ENCODE data around the gene ITSN2. TPM values are rescaled to one million over a fixed set of nuclear protein-coding genes. Genes with fewer than 3 reads are reported as not detected.
A peak's percentile ranks its signal among the peaks of the same experiment; 100 is the strongest.

ITSN2 gene
- total RNA-seq, 1 donor from 2014 or later = 27.4 TPM

DNA sequence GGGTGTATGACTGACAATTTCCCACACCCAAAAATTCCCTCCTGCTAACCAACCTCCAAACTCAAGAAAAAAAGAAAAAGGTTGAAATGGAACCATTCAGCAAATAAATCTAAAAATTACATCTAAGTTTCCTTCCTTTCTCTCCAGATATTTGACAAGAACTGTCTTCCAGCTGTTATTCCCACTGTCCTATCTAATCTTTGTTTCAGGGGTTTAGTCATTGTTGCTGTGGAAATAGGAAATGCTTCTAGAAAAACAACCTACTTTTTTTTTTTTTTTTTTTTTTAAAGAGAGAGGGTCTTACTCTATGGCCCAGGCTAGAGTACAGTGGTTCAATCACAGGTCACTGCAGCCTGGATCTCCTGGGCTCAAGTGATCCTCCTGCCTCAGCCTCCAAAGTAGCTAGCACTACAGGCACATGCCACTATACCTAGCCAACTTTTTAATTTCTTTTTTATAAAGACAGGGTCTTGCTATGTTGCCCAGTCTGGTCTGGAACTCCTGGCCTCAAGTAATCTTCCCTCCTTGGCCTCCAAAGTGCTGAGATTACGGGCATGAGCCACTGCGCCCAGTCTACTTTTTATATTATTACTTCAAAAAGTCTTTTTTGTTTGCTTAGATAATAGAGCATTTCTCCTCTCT is 88.1 kb downstream of the ITSN2 start:
- DNase-seq (ENCODE audit: low read depth) = no peak

DNA sequence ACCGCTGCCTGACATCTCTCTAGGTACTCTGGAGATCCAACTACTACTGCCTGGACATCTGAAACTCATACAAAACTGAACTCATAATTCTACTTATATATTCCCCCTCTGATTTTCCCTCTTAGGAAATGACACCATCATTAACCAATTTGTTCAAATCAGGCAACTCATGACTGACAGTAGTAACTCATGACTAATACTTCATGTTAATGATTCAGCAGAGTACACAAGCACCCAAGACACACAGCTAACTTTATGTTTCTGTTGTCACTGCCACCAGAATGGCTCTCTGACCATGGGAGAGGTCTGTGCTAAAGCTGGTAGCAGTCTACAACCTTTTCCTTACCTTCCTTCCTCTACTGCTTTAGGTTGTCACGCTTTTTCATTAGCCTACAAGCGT is 91.1 kb downstream of the ITSN2 start:
- DNase-seq (ENCODE audit: low read depth) = peak; percentile 8

DNA sequence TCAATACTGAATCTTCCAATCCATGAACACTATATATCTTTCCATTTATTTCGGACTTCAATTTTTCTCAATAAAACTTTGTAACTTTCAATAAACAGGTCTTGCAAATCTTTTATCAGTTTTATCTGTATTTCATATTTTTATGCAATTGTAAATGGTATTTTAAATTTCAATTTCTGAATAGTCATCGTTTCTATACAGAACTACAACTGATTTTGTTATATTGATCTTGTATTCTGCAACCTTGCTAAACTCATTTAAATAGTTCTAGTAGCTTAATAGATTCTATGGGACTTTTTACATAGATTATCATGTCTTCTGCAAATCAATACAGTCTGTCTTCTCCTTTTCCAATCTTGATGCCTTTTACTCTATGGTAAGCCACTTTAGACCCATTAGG is 95.1 kb downstream of the ITSN2 start:
- DNase-seq (ENCODE audit: low read depth) = no peak

DNA sequence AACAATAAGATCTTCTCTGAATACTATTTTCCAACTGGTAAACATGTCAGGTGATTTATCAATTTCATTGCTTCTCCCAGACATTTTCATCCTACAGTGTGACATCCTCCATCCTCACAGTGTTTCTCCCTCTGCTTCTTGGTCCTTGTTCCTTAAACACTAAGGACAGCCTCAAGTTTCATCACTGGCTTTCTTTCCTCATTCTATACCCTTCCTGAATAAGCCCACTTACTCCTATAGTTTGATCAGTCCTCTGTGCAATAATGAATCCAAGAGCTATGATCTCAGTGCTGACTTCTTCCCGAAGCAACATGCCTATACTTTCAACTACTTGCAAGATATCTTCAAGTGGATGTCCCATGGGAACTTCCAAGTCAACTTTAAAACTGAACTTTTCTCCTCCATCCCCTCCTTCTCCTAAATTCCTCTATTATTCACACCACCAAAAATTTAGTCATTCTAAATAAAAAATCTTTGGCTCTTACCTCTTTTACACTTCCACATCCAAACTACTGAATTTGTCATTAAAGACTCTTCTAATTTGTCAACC is 97.8 kb downstream of the ITSN2 start:
- no peak for DNase-seq (ENCODE audit: low read depth)

DNA sequence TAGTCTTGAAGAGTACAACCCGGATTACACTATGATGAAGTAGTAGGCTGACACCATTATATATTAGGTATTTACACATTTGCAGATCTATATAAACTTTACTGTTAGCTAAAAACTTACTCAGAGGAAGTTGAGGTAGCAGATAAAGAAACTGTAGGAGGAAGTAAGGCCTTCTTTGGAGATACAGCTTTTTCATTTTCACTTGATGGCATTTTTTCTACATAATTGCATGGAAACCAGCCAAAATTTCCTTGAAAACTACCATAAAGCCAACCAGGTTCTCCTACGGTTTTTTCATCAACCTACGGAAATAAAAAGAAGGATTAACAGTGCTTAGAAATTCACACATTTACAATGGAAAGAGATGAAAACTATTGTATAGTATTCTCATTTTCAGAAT is 98.9 kb downstream of the ITSN2 start:
- DNase-seq (ENCODE audit: low read depth) = no peak

DNA sequence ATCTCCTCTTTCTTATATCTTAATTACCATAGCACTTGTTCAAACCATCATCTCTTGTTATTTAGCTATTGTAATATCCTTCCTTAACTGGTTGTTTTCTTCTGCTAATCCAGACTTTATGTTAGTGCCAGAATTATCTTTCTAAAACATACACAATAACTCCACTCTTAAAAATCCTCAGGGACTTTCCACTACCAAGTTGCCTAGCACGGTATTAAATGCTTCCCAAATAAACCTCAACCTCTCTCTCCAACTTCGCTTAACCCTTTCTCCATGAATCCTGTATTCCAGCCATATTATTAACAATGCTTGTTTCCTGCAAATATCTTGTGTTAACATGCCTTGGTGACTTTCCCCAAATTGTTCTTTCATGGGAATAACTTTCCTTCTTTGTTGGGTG is 101.0 kb downstream of the ITSN2 start:
- no peak for DNase-seq (ENCODE audit: low read depth)

DNA sequence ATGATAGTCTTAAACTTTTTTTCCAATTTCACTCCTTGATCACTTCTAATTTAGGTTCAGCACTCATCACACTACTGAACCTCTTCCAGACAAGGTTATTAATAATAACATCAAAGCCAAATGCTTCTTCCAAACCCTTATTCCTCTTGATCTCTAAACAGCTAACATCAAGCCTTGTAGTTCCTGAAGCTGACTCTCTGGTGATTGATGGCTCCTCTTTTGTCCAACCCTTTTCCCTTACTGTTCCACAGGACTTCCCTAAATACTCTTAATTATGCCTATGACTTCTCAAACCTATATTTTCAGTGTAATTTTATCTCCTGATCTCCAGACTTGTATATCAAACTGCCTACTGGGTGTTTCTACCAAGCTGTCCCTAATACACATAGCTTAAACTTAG is 101.6 kb downstream of the ITSN2 start:
- DNase-seq (ENCODE audit: low read depth) = no peak

DNA sequence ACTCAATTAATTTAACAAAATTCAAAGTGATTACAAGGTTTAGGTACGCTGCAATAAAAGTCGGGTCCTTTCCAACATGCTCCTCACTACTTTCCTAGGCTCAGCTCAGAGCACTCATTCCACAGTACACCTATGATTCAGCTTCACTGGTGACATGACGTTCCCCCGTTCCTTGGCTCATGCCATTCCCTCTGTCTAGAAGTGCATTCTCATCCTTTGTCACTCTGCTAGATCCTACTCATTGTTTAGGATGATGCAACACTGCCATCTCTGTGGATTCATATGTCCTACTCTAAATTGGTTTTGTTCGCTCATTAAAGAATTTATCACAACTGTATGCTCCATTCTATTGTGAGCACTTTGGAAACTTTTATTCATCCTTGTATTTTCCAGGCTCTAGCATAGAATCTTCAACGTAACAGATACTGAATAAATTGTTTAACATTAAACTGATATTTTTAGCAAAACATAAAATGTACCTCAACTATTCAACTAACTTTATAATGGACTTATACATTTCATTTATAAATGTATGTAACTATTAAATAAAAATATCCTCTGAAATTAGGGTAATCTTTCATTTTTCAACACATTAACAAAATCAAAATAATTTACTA is 106.9 kb downstream of the ITSN2 start:
- DNase-seq (ENCODE audit: low read depth) = no peak

DNA sequence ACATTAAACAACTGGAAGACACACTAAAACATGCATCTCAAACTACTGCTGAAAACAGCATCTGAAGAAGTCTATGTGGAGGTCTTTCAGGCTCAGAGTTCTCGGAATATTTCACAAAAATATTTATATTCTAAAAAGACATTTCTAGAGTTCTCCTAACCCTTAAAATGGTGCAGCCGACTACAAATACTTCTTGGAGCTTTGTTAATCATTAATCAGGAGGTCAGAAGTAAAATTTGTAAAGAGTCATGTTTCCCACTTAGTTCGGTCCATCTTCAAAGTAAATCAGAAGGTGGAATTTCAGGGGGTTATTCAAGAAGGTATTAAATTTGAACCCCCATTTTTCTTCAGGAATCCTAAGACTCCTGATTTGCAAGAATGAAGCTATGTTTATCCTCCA is 112.7 kb downstream of the ITSN2 start:
- no peak for DNase-seq (ENCODE audit: low read depth)

DNA sequence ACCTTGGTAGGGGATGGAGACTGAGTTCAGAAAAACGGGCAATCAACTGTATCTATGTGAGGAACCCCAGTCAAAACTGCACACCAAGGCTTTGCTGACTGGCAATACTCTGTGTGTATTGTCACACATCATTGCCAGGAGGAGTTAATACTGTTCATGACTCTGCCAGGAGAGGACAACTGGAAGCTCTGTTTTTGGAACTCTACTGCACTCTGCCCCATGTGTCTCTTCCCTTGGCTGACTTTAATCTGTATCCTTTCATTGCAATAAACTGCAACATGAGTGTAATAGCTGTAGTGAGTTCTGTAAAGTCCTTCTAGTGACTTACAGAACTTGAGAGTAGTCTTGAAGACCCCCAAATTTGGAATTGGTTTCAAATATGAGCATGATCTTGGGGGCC is 113.2 kb downstream of the ITSN2 start:
- no peak for DNase-seq (ENCODE audit: low read depth)

DNA sequence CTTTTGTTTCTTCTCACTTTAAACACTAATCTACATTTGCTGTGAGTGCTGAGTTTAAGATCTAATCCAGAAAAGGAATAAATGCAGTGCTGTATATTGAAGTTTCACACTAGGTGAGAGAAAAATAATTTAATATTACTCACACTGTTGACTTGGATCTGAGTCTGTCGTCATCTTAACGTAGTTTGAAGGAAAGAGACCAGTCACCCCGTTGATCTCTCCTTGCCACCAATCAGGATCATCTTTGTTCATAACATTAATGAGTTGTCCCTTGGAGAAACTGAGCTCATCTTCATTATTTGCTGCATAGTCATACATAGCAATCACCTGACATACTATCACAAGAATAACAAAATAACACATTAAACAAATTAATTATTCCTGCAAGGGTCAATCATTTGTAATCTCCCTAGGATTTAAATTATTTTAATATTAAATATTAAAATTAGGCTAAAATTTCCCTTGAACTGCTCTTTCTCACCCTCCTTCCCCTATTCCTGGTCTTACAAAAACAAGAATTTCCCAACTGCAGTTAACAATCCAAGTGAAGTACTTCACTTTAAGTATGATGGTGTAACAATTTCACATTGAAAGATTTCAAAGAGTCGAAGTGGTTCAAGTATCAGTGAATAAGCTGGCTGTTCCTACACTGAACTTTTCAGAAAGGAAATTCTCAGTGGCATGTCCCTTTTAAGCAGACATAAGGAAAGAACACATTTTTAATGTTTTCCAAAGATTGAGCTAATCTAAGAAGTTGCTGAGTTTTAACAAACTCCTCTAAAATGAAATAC is 114.2 kb downstream of the ITSN2 start:
- no peak for DNase-seq (ENCODE audit: low read depth)

DNA sequence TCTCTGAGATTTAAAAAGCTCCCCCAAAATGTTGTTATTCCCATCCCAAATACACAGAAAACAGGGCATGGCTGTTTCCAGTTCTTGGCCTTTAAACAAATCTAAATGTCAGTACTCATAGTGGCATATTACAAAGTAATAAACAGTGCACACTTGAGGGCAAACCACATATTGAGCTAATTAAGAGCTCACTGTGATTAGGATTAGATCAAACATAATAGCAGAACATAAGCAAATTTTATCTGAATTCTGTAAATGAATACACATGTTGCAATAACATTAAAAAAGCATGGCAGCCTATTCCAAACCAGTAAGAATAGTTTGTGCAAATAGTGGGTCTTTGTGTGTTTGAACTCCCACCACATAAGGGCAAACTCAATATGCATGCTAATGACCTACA is 118.8 kb downstream of the ITSN2 start:
- DNase-seq (ENCODE audit: low read depth) = no peak

DNA sequence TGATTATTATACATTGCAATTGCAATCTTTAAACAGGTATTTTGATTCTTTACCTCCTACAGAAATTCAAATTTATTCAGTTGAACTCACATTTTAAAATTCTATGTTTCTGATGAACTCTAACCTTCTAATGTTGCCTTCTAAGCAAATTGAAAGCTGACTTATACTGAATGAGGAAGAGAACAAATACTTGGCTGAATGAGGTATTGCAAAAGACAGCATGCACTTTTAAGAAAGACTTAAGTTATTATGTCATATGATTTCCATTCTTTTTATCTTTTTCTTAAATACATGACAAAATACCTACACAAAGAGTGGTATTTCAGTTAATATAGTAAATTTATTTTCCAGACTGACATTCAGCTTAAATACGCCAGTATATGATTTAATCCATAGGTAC is 120.8 kb downstream of the ITSN2 start:
- DNase-seq (ENCODE audit: low read depth) = no peak

DNA sequence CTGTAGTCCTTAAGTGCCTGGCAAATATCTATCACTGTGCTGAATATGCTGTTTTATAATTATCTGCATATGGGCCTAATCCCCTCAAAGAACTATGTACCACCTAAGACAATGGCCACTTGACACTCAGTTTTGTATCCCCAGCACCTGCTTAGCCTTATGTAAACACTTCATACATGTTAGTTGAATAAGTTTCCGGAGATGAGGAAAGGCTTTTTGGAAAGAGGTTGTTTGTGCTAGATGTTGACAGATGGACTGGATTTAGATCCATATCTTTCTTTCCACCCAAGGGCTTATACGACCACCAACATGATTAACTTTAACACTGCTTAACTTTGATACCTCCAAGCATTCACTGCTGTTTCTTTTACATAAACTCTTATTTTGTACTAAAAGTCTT is 122.2 kb downstream of the ITSN2 start:
- no peak for DNase-seq (ENCODE audit: low read depth)

DNA sequence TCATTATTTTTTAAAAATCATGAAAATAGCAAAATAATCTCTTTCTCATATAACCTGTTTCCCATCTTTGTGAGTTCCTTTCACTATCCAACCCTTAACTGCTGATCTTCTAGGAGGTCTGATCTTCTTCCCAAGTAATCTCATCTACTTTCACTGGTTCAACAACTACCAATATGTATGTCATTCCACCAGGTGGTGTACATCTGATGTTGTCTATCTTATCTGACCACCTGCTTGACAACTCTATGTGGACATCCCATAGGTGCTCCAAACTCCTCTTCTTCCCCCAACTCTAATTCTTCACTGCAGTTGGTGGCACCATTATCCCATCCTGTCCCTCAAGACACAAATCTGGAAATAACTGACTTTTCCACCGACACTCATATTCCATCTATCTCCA is 123.0 kb downstream of the ITSN2 start:
- DNase-seq (ENCODE audit: low read depth) = no peak

DNA sequence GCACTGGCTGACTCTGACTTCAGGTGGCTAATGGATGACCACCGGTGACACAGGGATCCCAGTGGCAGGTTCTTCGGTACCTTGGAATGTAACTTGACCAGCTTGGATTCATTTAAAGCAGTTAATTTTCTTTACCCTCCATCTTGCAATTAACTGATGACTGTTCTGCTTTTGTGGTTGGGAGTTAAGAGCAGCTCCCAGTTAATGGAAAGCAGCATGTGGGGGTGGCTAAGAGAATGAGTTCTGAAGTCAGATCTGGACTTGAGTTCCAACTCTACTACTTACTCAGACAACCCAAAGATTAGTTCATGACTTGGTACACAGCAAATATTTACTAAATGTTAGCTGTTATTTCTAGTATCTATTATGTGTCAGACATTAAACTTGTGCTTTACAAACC is 127.0 kb downstream of the ITSN2 start:
- no peak for DNase-seq (ENCODE audit: low read depth)

DNA sequence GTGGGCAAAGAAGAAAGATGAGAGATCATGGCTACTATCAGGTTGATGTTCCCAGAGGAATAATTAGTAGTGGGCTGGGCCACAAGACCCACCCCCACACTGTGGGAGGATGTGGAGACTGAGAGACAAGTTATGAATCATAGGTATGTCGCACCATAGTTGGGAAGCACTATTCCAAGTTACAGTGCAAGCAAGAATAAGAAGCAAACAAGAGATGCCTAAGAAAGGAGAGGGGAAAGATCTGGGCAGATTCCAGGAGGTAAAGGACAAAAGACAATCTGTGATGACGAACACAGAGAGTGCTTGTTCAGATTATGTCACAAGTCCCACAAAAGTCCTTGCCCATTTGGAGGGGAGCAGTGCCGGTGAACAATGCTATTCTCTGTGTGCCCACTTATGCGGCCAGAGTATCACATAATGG is 128.9 kb downstream of the ITSN2 start:
- DNase-seq (ENCODE audit: low read depth) = peak; percentile 26

DNA sequence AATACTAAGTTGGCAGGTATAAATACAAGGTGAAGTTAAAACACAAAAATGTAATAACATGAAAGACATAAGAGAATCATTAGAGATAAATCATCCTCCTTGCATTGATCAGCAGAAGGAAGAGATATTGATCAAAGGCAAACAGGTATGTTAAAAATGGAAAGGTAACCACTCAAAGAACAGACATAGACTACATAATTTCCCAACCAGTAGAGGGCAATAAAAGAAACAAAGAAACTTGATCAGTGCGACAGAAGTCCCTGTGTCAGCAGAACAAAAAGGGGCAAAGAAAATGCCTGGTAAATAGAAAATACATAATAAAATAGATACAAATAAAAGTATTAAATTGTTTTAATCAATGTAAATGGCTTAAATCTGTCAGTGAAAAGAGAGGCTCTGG is 131.9 kb downstream of the ITSN2 start:
- peak; percentile 27 for DNase-seq (ENCODE audit: low read depth)

DNA sequence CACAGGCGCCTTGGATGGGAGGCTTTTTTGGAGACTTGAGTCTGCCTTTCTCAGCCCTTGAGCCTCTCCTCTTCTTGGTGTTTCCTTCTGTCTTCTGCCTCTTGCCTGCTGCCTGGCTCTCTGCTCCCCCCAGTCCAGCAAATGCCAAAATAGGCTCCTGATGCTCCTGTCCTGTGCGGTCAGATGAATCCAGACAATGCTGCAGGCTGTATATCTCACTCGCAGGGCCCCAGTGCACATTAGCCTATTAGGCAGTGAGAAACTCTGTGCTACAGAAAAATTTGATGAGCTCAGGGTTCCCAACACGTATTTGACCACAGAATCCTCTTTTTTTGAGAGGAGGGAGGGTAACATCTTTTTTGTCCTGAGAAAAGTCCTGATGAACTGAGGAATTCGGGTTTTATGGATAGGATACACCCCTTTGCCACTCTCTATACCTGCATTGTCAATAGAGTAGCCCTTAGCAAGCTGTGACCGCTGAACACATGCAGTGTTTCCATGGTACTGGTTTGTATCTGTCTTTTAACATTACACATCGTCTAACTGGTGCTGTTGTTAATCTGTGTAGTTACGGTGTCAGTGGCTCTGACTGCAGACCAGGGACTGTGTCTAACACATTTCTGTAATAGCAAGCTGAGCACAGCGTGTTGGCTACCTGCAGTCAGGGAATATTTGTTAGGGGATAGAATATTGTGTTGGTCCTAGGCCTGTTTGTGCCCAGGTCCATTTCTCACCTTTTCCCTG is 134.7 kb downstream of the ITSN2 start:
- DNase-seq (ENCODE audit: low read depth) = no peak

DNA sequence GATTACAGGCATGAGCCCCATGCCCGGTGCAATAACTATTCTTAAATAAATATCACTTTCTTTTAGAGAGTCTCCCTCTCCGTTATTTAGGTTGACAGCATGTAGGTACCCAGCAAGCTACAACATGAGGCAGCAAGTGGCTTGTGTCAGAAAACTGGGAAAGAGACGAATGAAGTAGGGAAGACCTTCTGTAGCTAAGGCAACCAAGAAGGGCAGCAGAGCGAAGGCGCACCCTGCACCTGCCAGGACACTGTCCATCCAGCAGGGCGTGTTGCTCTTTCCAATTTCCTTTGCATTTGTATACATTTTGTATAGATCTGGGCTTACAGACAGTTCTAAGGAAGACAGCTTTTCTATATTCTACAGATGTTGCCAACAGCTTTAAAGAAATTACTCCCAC is 137.4 kb downstream of the ITSN2 start:
- DNase-seq (ENCODE audit: low read depth) = no peak

DNA sequence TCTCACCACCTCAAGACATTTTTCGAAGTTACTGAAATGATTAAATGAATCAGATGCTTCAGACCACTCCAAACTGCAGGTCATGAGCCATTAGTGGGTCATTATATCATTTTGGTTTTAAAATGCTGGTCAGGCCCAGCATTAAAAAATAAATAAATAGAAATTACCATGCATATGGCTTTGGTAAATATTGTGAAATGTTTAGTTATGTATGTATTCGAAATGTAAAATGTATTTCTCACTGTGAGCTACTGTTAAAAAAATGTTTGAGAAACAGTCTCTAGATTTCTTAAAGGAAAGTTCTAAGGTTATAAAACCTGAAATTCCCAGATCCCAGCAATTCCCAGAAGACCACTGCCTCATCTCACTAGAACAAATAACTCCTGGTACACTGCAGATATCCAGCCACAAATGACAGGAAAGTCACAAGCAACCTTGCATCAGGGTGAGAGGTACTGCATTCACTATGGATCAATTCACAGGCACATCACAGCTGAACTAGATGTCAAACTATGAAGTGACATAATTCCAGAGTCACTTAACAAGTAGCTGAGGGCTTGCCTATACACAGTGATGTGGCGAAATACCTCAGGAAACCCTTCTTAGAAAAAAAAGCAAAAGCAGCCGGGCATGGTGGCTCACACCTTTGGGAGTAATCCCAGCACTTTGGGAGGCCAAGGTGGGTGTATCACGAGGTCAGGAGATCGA is 138.8 kb downstream of the ITSN2 start:
- no peak for DNase-seq (ENCODE audit: low read depth)

All from myocyte (in vitro differentiated cells).